Measurements from ENCODE around the gene FARS2. TPM values are rescaled to one million over a fixed set of nuclear protein-coding genes. Genes with fewer than 3 reads are reported as not detected.

The FARS2 gene
- total and polyA plus RNA-seq, 9 of the 15 experiments (the other 6 are each of a cell fraction or from before 2014, with no cell fraction given) = 16.5 to 62.2 (median 27.0) TPM

DNA sequence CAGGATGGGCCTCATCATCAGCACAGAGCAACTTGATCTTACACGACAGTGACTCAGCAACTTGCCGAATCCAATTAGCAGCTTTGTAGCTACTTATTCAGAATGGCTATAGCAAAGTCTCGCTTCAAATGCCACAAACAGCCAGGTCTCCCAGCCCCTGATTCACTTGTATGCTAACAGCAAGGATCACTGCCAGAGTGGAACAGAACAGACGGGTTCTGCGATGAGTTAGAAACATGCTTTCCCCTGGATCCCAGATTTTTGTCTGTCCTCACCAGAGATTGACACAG is 491.0 kb downstream of the FARS2 start:
- H2AFZ ChIP-seq (ENCODE audit: low read depth, low read length) = no peak overlapping the region
- no peak for TF ChIP-seq RBFOX2 (IDR thresholded peaks at IDR 0.05; ENCODE audit: low read depth, low read length)
- no peak for TF ChIP-seq DMBX1 (CRISPR knock-in tag; IDR thresholded peaks at IDR 0.05; ENCODE audit: borderline replicate concordance)
- TF ChIP-seq RBBP5 (IDR thresholded peaks at IDR 0.05; ENCODE audit: borderline replicate concordance, insufficient read depth, low read length, poor library complexity, severe bottlenecking) = no peak
- peak; percentile 77 for TF ChIP-seq ZNF316 (IDR thresholded peaks at IDR 0.05)
- peak; percentile 80 for TF ChIP-seq MAFF (IDR thresholded peaks at IDR 0.05; ENCODE audit: low read length)
- TF ChIP-seq FOXM1 (IDR thresholded peaks at IDR 0.05; ENCODE audit: low read depth) = no peak
- TF ChIP-seq FOXM1 (CRISPR knock-in tag; IDR thresholded peaks at IDR 0.05; ENCODE audit: low read depth) = no peak
- peak; percentile 86 for TF ChIP-seq NFE2L1 (tag; IDR thresholded peaks at IDR 0.05; ENCODE audit: borderline replicate concordance, low read depth)
- TF ChIP-seq, protein P1, sequence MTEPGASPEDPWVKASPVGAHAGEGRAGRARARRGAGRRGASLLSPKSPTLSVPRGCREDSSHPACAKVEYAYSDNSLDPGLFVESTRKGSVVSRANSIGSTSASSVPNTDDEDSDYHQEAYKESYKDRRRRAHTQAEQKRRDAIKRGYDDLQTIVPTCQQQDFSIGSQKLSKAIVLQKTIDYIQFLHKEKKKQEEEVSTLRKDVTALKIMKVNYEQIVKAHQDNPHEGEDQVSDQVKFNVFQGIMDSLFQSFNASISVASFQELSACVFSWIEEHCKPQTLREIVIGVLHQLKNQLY (CRISPR knock-in tag; conservative IDR thresholded peaks at IDR 0.05) = no peak
- TF ChIP-seq FOXO4 (CRISPR knock-in tag; IDR thresholded peaks at IDR 0.05) = no peak
- no peak for TF ChIP-seq ZKSCAN3 (CRISPR knock-in tag; IDR thresholded peaks at IDR 0.05)
- TF ChIP-seq MAFG (tag; conservative IDR thresholded peaks at IDR 0.05) = peak; percentile 94
- TF ChIP-seq IFI16 (CRISPR knock-in tag; IDR thresholded peaks at IDR 0.05) = no peak
- TF ChIP-seq C11orf30 (IDR thresholded peaks at IDR 0.05; ENCODE audit: low read depth) = peak; percentile 85
- peak; percentile 72 for TF ChIP-seq BACH1 (tag; IDR thresholded peaks at IDR 0.05)
- TF ChIP-seq ZNF347 (CRISPR knock-in tag; IDR thresholded peaks at IDR 0.05; ENCODE audit: low read depth) = no peak
- no peak for TF ChIP-seq MCM5 (IDR thresholded peaks at IDR 0.05; ENCODE audit: low read depth)
- TF ChIP-seq, protein P2, sequence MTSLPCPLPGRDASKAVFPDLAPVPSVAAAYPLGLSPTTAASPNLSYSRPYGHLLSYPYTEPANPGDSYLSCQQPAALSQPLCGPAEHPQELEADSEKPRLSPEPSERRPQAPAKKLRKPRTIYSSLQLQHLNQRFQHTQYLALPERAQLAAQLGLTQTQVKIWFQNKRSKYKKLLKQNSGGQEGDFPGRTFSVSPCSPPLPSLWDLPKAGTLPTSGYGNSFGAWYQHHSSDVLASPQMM (CRISPR knock-in tag; IDR thresholded peaks at IDR 0.05) = no peak
- TF ChIP-seq ZNF253 (CRISPR knock-in tag; conservative IDR thresholded peaks at IDR 0.05) = no peak
- TF ChIP-seq PHB (CRISPR knock-in tag; IDR thresholded peaks at IDR 0.05) = no peak
- TF ChIP-seq TAF1 (IDR thresholded peaks at IDR 0.05; ENCODE audit: control insufficient read depth, extremely low read depth, insufficient read depth, low read length, severe bottlenecking) = no peak
- no peak for TF ChIP-seq ZNF282 (CRISPR knock-in tag; IDR thresholded peaks at IDR 0.05)
- no peak for TF ChIP-seq BCL6 (CRISPR knock-in tag; IDR thresholded peaks at IDR 0.05)
- no peak for TF ChIP-seq SRF (CRISPR knock-in tag; IDR thresholded peaks at IDR 0.05)

More for the DNA sequence above, 491.0 kb downstream of the FARS2 start:
- Histone ChIP-seq H3K79me2 (ENCODE audit: control insufficient read depth, insufficient read depth, low read length) (no peaks in the 10 kb centered on the region), H3K4me3 (no peak overlapping the region), H3K9me3 (replicated peaks; ENCODE audit: control insufficient read depth, insufficient read depth, low read depth, low read length) (0 out of 2 replicates have a peak, but pooled peaks cover 2% of the 10 kb centered on the region), H3K27me3 (ENCODE audit: control insufficient read depth in 2 of 2, insufficient read depth in 2 of 2, low read length in 2 of 2) (0 out of 5 replicates have a peak, but pooled peaks cover 0 to 13% of the 10 kb centered on the region in 2 experiments), H3K36me3 (ENCODE audit: control insufficient read depth, insufficient read depth, low read length) (no peaks in the 10 kb centered on the region), H3K4me1 (replicated peaks in 1 of 2; ENCODE audit: control insufficient read depth in 2 of 2, insufficient read depth in 2 of 2, low read length in 2 of 2) (peaks cover 0 to 10% of the 10 kb centered on the region in 2 experiments; a peak in 2 of 5 replicates), H3K27ac (ENCODE audit: extremely low read depth, low read depth, low read length) (no peak overlapping the region), H3K9me1 (ENCODE audit: control insufficient read depth, insufficient read depth, low read length) (no peaks in the 10 kb centered on the region), H3K9ac (ENCODE audit: insufficient read depth in 1 of 2, low read depth in 2 of 2, low read length in 2 of 2) (no peak overlapping the region), H4K20me1 (replicated peaks; ENCODE audit: control insufficient read depth, insufficient read depth, low read length) (0 out of 2 replicates have a peak, but pooled peaks cover 3% of the 10 kb centered on the region), H3K4me2 (ENCODE audit: insufficient read depth, low read length) (no peak overlapping the region)
- ATAC-seq (peak; percentile 56), DNase-seq (ENCODE audit: extremely low read depth in 1 of 4, low spot score in 3 of 4) (peak in 1 of 4 experiments; percentile 50), FAIRE-seq (peak; percentile 73)
- ChIA-PET CTCF (ENCODE audit: low intra/inter-chr PET ratio) (no interaction called here), POLR2A (interaction anchor here (0.6 kb wide), 1 partner anchor 86 kb away, joined by 3 read pairs; no protein-coding TSS in a partner anchor)
- WGBS (ENCODE audit: insufficient coverage, low coverage, missing lambda C conversion rate) = 28% methylated on average over 5 of the region's 5 CpGs
- intact Hi-C loops (cut with micrococcal nuclease) (no loop called here), in situ Hi-C loops (cut with MboI) (no loop called here)
- BruUV-seq (replicated peaks) = no TSS peak
